ENCODE results near the gene THOC2.
"Not testable (repeated sequence)": the region's sequence is repeated elsewhere in the genome, so short reads cannot be mapped to it uniquely, and the experiment has no call there.

GRCh38 chrX:123734079-123734478, 1.2 kb upstream of the THOC2 start:
- TF ChIP-seq ZNF274 (IDR thresholded peaks at IDR 0.05; ENCODE audit: low read depth, low read length); YY1 (IDR thresholded peaks at IDR 0.05; ENCODE audit: insufficient read depth, insufficient read length): not testable (repeated sequence)
